HG03354 (cell line): ENCODE measurements around the gene HPN.

Experiments used
- ATAC-seq: cut with Tn5 transposase; IDR thresholded peaks from one replicate; pipeline ENCODE4 v1.9.1; 2021; ENCODE audit warnings: mild to moderate bottlenecking; ENCODE audit not compliant: unreplicated experiment, poor library complexity, severe bottlenecking

HPN gene

GRCh38 chr19:35114353-35115176, 73.0 kb downstream of the HPN start:
- ATAC-seq, result no peak

GRCh38 chr19:35115177-35115951, 73.8 kb downstream of the HPN start, which contains the start of gene FXYD3:
TSS of gene FXYD3 (plus strand) at chr19:35115823. CDS start at chr19:35119377, 3,554 bp downstream.
- ATAC-seq, result no peak
